IPS DF 6.9 (cell line): Measurements from ENCODE around the gene PRKACB.
"Not testable (repeated sequence)": the region's sequence is repeated elsewhere in the genome, so short reads cannot be mapped to it uniquely, and the experiment has no call there.

Experiments
- DNase-seq: peaks from one replicate; pipeline ENCODE4 v3.0.0-alpha.2; 2013; ENCODE audit warnings: low read depth, low spot score
- H3K27ac ChIP-seq: one replicate; pipeline ENCODE4 v1.5.1; 2013; ENCODE audit warnings: low read length, control low read depth
- H3K27me3 ChIP-seq: 2 replicates; pipeline ENCODE4 v1.6.1; 2013; ENCODE audit warnings: mild to moderate bottlenecking, low read length; ENCODE audit not compliant: control insufficient read depth, insufficient read depth
- H3K36me3 ChIP-seq: 2 replicates; pipeline ENCODE4 v1.6.1; 2013; ENCODE audit warnings: low read length; ENCODE audit not compliant: control insufficient read depth, insufficient read depth
- H3K4me1 ChIP-seq: 2 replicates; pipeline ENCODE4 v1.6.1; 2013; ENCODE audit warnings: low read length; ENCODE audit not compliant: control insufficient read depth, insufficient read depth
- H3K4me3 ChIP-seq: 2 replicates; pipeline ENCODE4 v1.5.1; 2013; ENCODE audit warnings: mild to moderate bottlenecking, low read length
- H3K9me3 ChIP-seq: 2 replicates; pipeline ENCODE4 v1.6.1; 2013; ENCODE audit warnings: low read length, inconsistent platforms; ENCODE audit not compliant: control insufficient read depth, insufficient read depth
- WGBS: extraction: QIAGEN DNeasy Blood & Tissue Kit; methylation state at CpG from one replicate; pipeline ENCODE4 v1.1.7; 2013; ENCODE audit warnings: mixed read lengths, missing lambda C conversion rate; ENCODE audit not compliant: insufficient read length, insufficient coverage; 5-methylcytosine and 5-hydroxymethylcytosine counted together

Gene PRKACB

DNA sequence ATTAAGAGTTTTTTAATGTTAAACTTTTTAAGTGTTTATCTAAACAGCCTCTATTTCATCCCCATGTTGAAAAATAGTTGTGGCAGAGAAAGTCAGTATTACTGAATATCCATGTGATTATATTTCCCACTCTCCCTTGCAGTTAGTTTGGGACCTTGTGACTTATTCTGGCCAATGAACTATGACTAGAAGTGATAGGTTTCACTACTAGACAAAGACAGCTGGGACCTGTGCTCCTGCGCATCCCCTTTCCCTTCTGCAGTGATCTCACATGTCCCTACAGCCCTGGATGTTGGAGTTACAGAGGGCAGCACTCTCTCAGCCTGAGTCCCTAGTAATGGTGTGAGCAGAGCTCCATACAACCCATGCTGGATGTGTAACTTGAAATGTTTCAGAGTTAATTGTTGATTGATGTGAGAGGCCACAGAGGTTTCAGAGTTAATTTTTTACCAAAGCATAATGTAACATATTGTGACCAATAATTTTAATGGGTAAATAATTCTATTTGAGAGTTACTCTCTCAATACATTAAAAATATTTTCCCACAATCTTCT is 138.8 kb downstream of the PRKACB start:
- no peaks in the 10 kb centered on the region for H3K9me3 ChIP-seq
- H3K36me3 ChIP-seq: no peaks in the 10 kb centered on the region
- H3K27me3 ChIP-seq: no peaks in the 10 kb centered on the region
- no CpG with 5 or more reads among the region's 1 CpG for WGBS
- no peak overlapping the region for H3K27ac ChIP-seq
- H3K4me3 ChIP-seq: no peak overlapping the region
- DNase-seq: no peak
- no peaks in the 10 kb centered on the region for H3K4me1 ChIP-seq

DNA sequence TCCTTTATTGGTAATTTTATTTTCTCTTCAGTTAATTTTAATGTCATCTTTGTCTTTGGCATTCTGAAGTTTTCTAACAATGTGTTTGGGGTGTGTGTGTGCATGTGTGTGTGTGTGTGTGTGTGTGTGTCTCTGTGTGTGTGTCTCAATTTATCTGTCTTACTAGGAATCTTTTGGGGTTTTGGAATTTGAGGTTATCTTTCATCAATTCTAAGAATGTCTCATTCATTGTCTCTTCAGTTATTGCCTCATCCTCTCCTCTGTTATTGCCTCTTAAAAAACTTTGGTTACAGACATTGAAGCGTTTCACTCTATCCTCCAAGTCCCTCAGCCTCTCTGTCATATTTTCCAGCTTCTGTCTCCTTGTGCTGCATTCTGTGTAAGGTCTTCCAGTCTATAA is 139.3 kb downstream of the PRKACB start:
- DNase-seq: no peak
- no peaks in the 10 kb centered on the region for H3K27me3 ChIP-seq
- H3K4me3 ChIP-seq: no peak overlapping the region
- no peaks in the 10 kb centered on the region for H3K9me3 ChIP-seq
- no peaks in the 10 kb centered on the region for H3K4me1 ChIP-seq
- H3K27ac ChIP-seq: no peak overlapping the region
- no peaks in the 10 kb centered on the region for H3K36me3 ChIP-seq
- no CpG with 5 or more reads among the region's 1 CpG for WGBS

DNA sequence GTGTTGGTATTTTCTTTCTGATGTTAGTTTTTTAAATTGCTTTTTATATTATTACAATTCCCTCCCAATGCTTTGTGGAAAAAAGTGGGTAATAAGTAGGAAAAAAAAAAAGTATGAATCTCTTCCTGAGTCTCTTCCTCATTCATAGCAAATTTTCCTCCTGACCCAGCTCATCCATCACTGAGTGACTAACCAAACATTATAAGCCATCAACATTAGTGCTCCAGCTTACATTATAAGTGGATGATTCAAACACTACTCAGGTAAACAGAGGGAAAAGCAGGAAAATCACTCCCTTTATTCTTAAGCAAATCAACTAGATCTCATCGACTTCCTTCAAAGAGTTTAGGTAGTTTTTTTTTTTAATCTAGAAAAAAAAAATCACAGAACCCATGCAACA is 142.0 kb downstream of the PRKACB start:
- H3K27ac ChIP-seq: no peak overlapping the region
- no peaks in the 10 kb centered on the region for H3K27me3 ChIP-seq
- no peaks in the 10 kb centered on the region for H3K9me3 ChIP-seq
- H3K4me1 ChIP-seq: no peaks in the 10 kb centered on the region
- no CpG with 5 or more reads among the region's 1 CpG for WGBS
- no peak overlapping the region for H3K4me3 ChIP-seq
- no peak for DNase-seq
- no peaks in the 10 kb centered on the region for H3K36me3 ChIP-seq

DNA sequence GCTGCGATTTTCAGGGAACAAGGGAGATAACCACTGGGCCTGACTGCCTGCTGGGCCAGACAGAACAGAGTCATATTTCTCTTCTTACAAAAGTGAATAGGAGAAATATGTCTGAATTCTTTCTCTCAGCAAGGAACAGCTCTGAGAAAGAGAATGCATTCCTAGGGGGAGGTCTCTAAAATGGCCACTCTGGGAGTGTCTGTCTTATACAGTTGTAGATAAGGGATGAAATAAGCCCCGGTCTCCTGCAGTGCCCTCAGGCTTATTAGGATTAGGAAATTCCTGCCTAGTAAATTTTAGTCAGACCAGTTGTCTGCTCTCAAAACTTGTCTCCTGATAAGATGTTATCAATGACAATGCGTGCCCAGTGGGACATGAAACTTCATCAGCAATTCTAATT is 143.3 kb downstream of the PRKACB start:
- not testable (repeated sequence) for H3K4me1 ChIP-seq, H3K9me3 ChIP-seq, H3K36me3 ChIP-seq, H3K4me3 ChIP-seq, DNase-seq, H3K27ac ChIP-seq, H3K27me3 ChIP-seq
- no CpG with 5 or more reads among the region's 3 CpGs for WGBS
